RWPE2 (cell line): ENCODE results near the gene UGT1A8.
"Not testable (repeated sequence)": the region's sequence is repeated elsewhere in the genome, so short reads cannot be mapped to it uniquely, and the experiment has no call there.

Experiments
- ATAC-seq: fragments of 200-7000 bp; cut with Tn5 transposase; 3 replicates; pipeline ENCODE4 v1.9.1; 2021; ENCODE audit warnings: low read depth
- DNase-seq: peaks from one replicate; pipeline ENCODE4 v3.0.0-alpha.2; 2020; ENCODE audit warnings: low spot score
- H3K27ac ChIP-seq: fragments of 450-650 bp; 2 replicates; pipeline ENCODE4 v1.5.1; 2017; ENCODE audit warnings: mild to moderate bottlenecking; ENCODE audit not compliant: poor library complexity, severe bottlenecking
- H3K27me3 ChIP-seq: fragments of 250-450 bp; sonication (Bioruptor Pico); 2 replicates; pipeline ENCODE4 v1.5.1; 2021; ENCODE audit warnings: mild to moderate bottlenecking, moderate library complexity; ENCODE audit not compliant: insufficient read depth, poor library complexity, severe bottlenecking
- H3K36me3 ChIP-seq: fragments of 250-450 bp; sonication (Bioruptor Pico); 2 replicates; pipeline ENCODE4 v1.5.1; 2020; ENCODE audit warnings: low read depth, mild to moderate bottlenecking, moderate library complexity
- H3K4me1 ChIP-seq: fragments of 250-450 bp; sonication (Bioruptor Pico); 2 replicates; pipeline ENCODE4 v1.5.1; 2021; ENCODE audit warnings: mild to moderate bottlenecking, moderate library complexity; ENCODE audit not compliant: insufficient read depth, poor library complexity, severe bottlenecking
- H3K4me3 ChIP-seq: fragments of 250-450 bp; sonication (Bioruptor Pico); 2 replicates; pipeline ENCODE4 v1.5.1; 2021; ENCODE audit warnings: mild to moderate bottlenecking, moderate library complexity; ENCODE audit not compliant: severe bottlenecking
- H3K9me3 ChIP-seq: fragments of 250-450 bp; sonication (Bioruptor Pico); 2 replicates; pipeline ENCODE4 v1.5.1; 2021; ENCODE audit warnings: mild to moderate bottlenecking, moderate library complexity; ENCODE audit not compliant: severe bottlenecking
- CTCF ChIP-seq: fragments of 450-650 bp; IDR thresholded peaks from one replicate; pipeline ENCODE4 v1.5.1; 2017; ENCODE audit warnings: mild to moderate bottlenecking, moderate library complexity; ENCODE audit not compliant: poor library complexity, severe bottlenecking

UGT1A8 gene

GRCh38 chr2:233584210-233584609 is 33.2 kb upstream of the UGT1A8 start:
- no peak overlapping the region for H3K27ac ChIP-seq
- TF ChIP-seq CTCF: no peak
- H3K4me3 ChIP-seq: no peak overlapping the region
- no peaks in the 10 kb centered on the region for H3K4me1 ChIP-seq
- no peaks in the 10 kb centered on the region for H3K27me3 ChIP-seq
- no peak for ATAC-seq
- no peaks in the 10 kb centered on the region for H3K9me3 ChIP-seq
- DNase-seq: no peak
- H3K36me3 ChIP-seq: no peaks in the 10 kb centered on the region

- H3K4me1 ChIP-seq: no peaks in the 10 kb centered on the region
- H3K27me3 ChIP-seq: no peaks in the 10 kb centered on the region
- ATAC-seq (no peak), DNase-seq (no peak)
- no peaks in the 10 kb centered on the region for H3K36me3 ChIP-seq
- H3K4me3 ChIP-seq: no peak overlapping the region
- no peak overlapping the region for H3K27ac ChIP-seq
- no peak for TF ChIP-seq CTCF
- H3K9me3 ChIP-seq: no peaks in the 10 kb centered on the region
Observed at GRCh38 chr2:233588400-233588799, 29.0 kb upstream of the UGT1A8 start.

- not testable (repeated sequence) for H3K4me1 ChIP-seq, H3K36me3 ChIP-seq, ATAC-seq, H3K4me3 ChIP-seq, DNase-seq, H3K9me3 ChIP-seq, H3K27me3 ChIP-seq, H3K27ac ChIP-seq
Observed at GRCh38 chr2:233592706-233593105, 24.7 kb upstream of the UGT1A8 start.

GRCh38 chr2:233593201-233593600 is 24.2 kb upstream of the UGT1A8 start:
- Histone ChIP-seq H3K27me3 (no peaks in the 10 kb centered on the region), H3K9me3 (no peaks in the 10 kb centered on the region), H3K27ac (no peak overlapping the region), H3K4me3 (no peak overlapping the region), H3K36me3 (no peaks in the 10 kb centered on the region), H3K4me1 (no peaks in the 10 kb centered on the region)
- DNase-seq (no peak), ATAC-seq (no peak)
- no peak for TF ChIP-seq CTCF

- no peaks in the 10 kb centered on the region for H3K4me1 ChIP-seq
- no peak overlapping the region for H3K4me3 ChIP-seq
- no peak for ATAC-seq
- no peak overlapping the region for H3K27ac ChIP-seq
- no peaks in the 10 kb centered on the region for H3K27me3 ChIP-seq
- H3K36me3 ChIP-seq: no peaks in the 10 kb centered on the region
- DNase-seq: no peak
- H3K9me3 ChIP-seq: no peaks in the 10 kb centered on the region
- no peak for TF ChIP-seq CTCF
Observed at GRCh38 chr2:233597522-233597921, 19.9 kb upstream of the UGT1A8 start.
